Measurements from ENCODE around the gene B4GALNT4. TPM values are rescaled to one million over a fixed set of nuclear protein-coding genes. Genes with fewer than 3 reads are reported as not detected.

Gene B4GALNT4
- total RNA-seq, 1 experiment from 2014 or later: 88.0 TPM

GRCh38 chr11:416757-417621 lies 47.7 kb downstream of the B4GALNT4 start:
- ChIA-PET POLR2A (interaction anchor here (0.6 to 2.4 kb wide), 8 partner anchors 9 to 119 kb away, joined by 3 to 12 read pairs (median 4); partner anchors contain the start of genes IFITM5 and PKP3), CTCF (interaction anchor here (0.6 to 3.9 kb wide), 10 partner anchors 10 to 167 kb away, joined by 3 to 35 read pairs (median 4); partner anchors contain the start of gene PKP3)
- no peak overlapping the region for H3K27ac Mint-ChIP-seq
- peak overlapping the region; percentile 74 for H3K4me3 Mint-ChIP-seq
- ATAC-seq: peak; percentile 84
- H3K36me3 Mint-ChIP-seq: no peaks in the 10 kb centered on the region
- peaks cover 10% of the 10 kb centered on the region for H3K27me3 Mint-ChIP-seq (ENCODE audit: low read depth)
- H3K9me3 Mint-ChIP-seq: no peaks in the 10 kb centered on the region
- H3K4me1 Mint-ChIP-seq: peaks cover 23% of the 10 kb centered on the region
- DNase-seq (ENCODE audit: low spot score): peak; percentile 88
- TF ChIP-seq CREM (CRISPR knock-in tag; IDR thresholded peaks at IDR 0.05): no peak
- TF ChIP-seq USF1 (CRISPR knock-in tag; IDR thresholded peaks at IDR 0.05): no peak
- TF ChIP-seq CBFB (CRISPR knock-in tag; IDR thresholded peaks at IDR 0.05; ENCODE audit: low read depth): peak; percentile 53; the same call in 1 of the 2 replicates
- peak; percentile 54; the same call in 1 of the 2 replicates for TF ChIP-seq ESRRA (CRISPR knock-in tag; IDR thresholded peaks at IDR 0.05; ENCODE audit: borderline replicate concordance)
- no peak for TF ChIP-seq ATF3 (CRISPR knock-in tag; conservative IDR thresholded peaks at IDR 0.05)
- no peak for TF ChIP-seq TEAD4 (CRISPR knock-in tag; IDR thresholded peaks at IDR 0.05)
- TF ChIP-seq IRF1 (CRISPR knock-in tag; IDR thresholded peaks at IDR 0.05): 0 out of 2 replicates have a peak, but pooled peaks have one; percentile 53
- peak; percentile 89; the same call in 1 of the 2 replicates for TF ChIP-seq KAT7 (CRISPR knock-in tag; IDR thresholded peaks at IDR 0.05; ENCODE audit: borderline replicate concordance)
- peak; percentile 16; the same call in 1 of the 2 replicates for TF ChIP-seq STAT6 (CRISPR knock-in tag; conservative IDR thresholded peaks at IDR 0.05; ENCODE audit: low read depth)
- peak; percentile 68 for TF ChIP-seq FOXK1 (CRISPR knock-in tag; IDR thresholded peaks at IDR 0.05)
- TF ChIP-seq PREB (CRISPR knock-in tag; IDR thresholded peaks at IDR 0.05; ENCODE audit: borderline replicate concordance): no peak
- TF ChIP-seq ZNF532 (CRISPR knock-in tag; IDR thresholded peaks at IDR 0.05; ENCODE audit: borderline replicate concordance): no peak
- TF ChIP-seq NR1H2 (CRISPR knock-in tag; IDR thresholded peaks at IDR 0.05): no peak
- TF ChIP-seq FOXP4 (CRISPR knock-in tag; IDR thresholded peaks at IDR 0.05): peak; percentile 62
- peak; percentile 85 for TF ChIP-seq SP1 (CRISPR knock-in tag; conservative IDR thresholded peaks at IDR 0.05)
- TF ChIP-seq, protein P1, sequence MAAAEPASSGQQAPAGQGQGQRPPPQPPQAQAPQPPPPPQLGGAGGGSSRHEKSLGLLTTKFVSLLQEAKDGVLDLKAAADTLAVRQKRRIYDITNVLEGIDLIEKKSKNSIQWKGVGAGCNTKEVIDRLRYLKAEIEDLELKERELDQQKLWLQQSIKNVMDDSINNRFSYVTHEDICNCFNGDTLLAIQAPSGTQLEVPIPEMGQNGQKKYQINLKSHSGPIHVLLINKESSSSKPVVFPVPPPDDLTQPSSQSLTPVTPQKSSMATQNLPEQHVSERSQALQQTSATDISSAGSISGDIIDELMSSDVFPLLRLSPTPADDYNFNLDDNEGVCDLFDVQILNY (CRISPR knock-in tag; IDR thresholded peaks at IDR 0.05): peak; percentile 74
- TF ChIP-seq ZNF671 (CRISPR knock-in tag; IDR thresholded peaks at IDR 0.05): no peak
- TF ChIP-seq GTF2I (CRISPR knock-in tag; conservative IDR thresholded peaks at IDR 0.05): no peak
- no peak for TF ChIP-seq NFYB (CRISPR knock-in tag; conservative IDR thresholded peaks at IDR 0.05; ENCODE audit: low read depth)
- no peak for TF ChIP-seq ELF4 (CRISPR knock-in tag; IDR thresholded peaks at IDR 0.05; ENCODE audit: low read depth)

Measured in WTC11 (cell line).